K562 (cell line): ENCODE results near the gene VPS13D. TPM values are rescaled to one million over a fixed set of nuclear protein-coding genes. Genes with fewer than 3 reads are reported as not detected.

ENCODE experiments used
- BHLHE40 ChIP-seq: IDR thresholded peaks from 2 replicates; pipeline ENCODE4 v1.6.1; 2011; ENCODE audit warnings: low read length, improper control_type of control experiment
- BRD4 ChIP-seq: fragments of 200-600 bp; sonication (generic); IDR thresholded peaks from 2 replicates; pipeline ENCODE4 v1.6.1; 2017; ENCODE audit warnings: inconsistent platforms
- ELF4 ChIP-seq: fragments of 450-650 bp; formaldehyde crosslinking; IDR thresholded peaks from 2 replicates; pipeline ENCODE4 v1.4.0; 2022; ENCODE audit warnings: missing genetic modification characterization
- FOSL1 ChIP-seq: fragments of 200-800 bp; sonication (Bioruptor generic); conservative IDR thresholded peaks from 2 replicates; pipeline ENCODE4 v1.6.1; 2016; ENCODE audit warnings: missing genetic modification characterization, missing compliant biosample characterization
- FOXK2 ChIP-seq, 2 experiments: fragments of 450-650 bp; IDR thresholded peaks in 1 of 2; conservative IDR thresholded peaks in 1 of 2; 2 replicates each; pipeline ENCODE4 v1.6.1; 2016; ENCODE audit warnings: low read depth in 2 of 2, mild to moderate bottlenecking in 1 of 2
- HLTF ChIP-seq: fragments of 450-650 bp; IDR thresholded peaks from 2 replicates; pipeline ENCODE4 v1.6.1; 2016
- IRF9 ChIP-seq: fragments of 450-650 bp; IDR thresholded peaks from 2 replicates; pipeline ENCODE4 v1.6.1; 2016; ENCODE audit warnings: missing biosample characterization, missing genetic modification characterization
- KLF13 ChIP-seq: fragments of 450-650 bp; IDR thresholded peaks from 2 replicates; pipeline ENCODE4 v1.6.1; 2016; ENCODE audit warnings: missing genetic modification characterization, low read depth, mild to moderate bottlenecking, missing compliant biosample characterization, moderate library complexity, borderline replicate concordance
- MLLT1 ChIP-seq, 2 experiments: fragments of 450-650 bp; IDR thresholded peaks; 2 replicates each; pipeline ENCODE4 v1.6.1; 2016
- NR3C1 ChIP-seq: sonication (generic); formaldehyde crosslinking; IDR thresholded peaks from 2 replicates; pipeline ENCODE4 v1.8.1; 2022; ENCODE audit warnings: missing genetic modification reagents
- NRF1 ChIP-seq, 2 experiments: fragments of 450-650 bp; IDR thresholded peaks in 1 of 2; conservative IDR thresholded peaks in 1 of 2; 2 replicates each; pipeline ENCODE4 v1.6.1; 2014; ENCODE audit warnings: mild to moderate bottlenecking in 2 of 2
- PML ChIP-seq: IDR thresholded peaks from 2 replicates; pipeline ENCODE4 v1.6.1; 2012; ENCODE audit warnings: low read length, inconsistent platforms
- SMC3 ChIP-seq: conservative IDR thresholded peaks from 2 replicates; pipeline ENCODE4 v1.6.1; 2011; ENCODE audit warnings: low read depth, low read length, improper control_type of control experiment; ENCODE audit not compliant: insufficient read depth
- SOX6 ChIP-seq: fragments of 450-650 bp; IDR thresholded peaks from 2 replicates; pipeline ENCODE4 v1.6.1; 2014; ENCODE audit warnings: mild to moderate bottlenecking
- YY1 ChIP-seq, 3 experiments: IDR thresholded peaks; 2 replicates each; pipeline ENCODE4 v1.6.1; 2011; ENCODE audit warnings: low read length in 2 of 3, mild to moderate bottlenecking in 2 of 3, moderate library complexity in 2 of 3, borderline replicate concordance in 1 of 3, control low read depth in 1 of 3, low read depth in 1 of 3; ENCODE audit not compliant: insufficient read depth in 3 of 3, insufficient replicate concordance in 2 of 3, control insufficient read depth in 1 of 3, insufficient read length in 1 of 3; ENCODE audit errors: extremely low read depth in 1 of 3
- ZNF253 ChIP-seq: fragments of 250-450 bp; sonication (Bioruptor Pico); conservative IDR thresholded peaks from 2 replicates; pipeline ENCODE4 v1.6.1; 2021; ENCODE audit warnings: mild to moderate bottlenecking
- polyA plus RNA-seq, 8 experiments: library from polyadenylated mRNA; depleted of rRNA in 4 of 8; stranded (reverse) in 5 of 8; unstranded in 3 of 8; fragments of >200 nt; fragmentation: Nextera tagmentation in 2 of 8; fragmentation: Illumina TruSeq in 1 of 8; extraction: Ambion mirVana in 2 of 8; extraction: Trizol in 1 of 8; gene quantifications; 2 replicates each; pipeline versions ENCODE4 v1.2.1 to v1.2.3, GENCODE V29; 2011 to 2014; ENCODE audit warnings: inconsistent platforms in 1 of 8, missing spikeins in 1 of 8
- total RNA-seq, 7 experiments: library from RNA; depleted of rRNA in 6 of 7; stranded (reverse); fragments of >200 nt in 6 of 7; fragmentation: Illumina TruSeq in 2 of 7; extraction: Trizol in 2 of 7; gene quantifications; 2 replicates each; pipeline versions ENCODE4 v1.2.1 to v1.2.3, GENCODE V29; 2011 to 2021; ENCODE audit warnings: low replicate concordance in 1 of 7
- TF ChIP-seq, protein P1 (sequence below): fragments of 450-650 bp; IDR thresholded peaks from 2 replicates; pipeline ENCODE4 v1.6.1; 2016; ENCODE audit warnings: antibody characterized with exemption
- TF ChIP-seq, protein P2 (sequence below), 2 experiments: fragments of 450-650 bp in 1 of 2; sonication (generic) in 1 of 2; formaldehyde crosslinking in 1 of 2; IDR thresholded peaks in 1 of 2; conservative IDR thresholded peaks in 1 of 2; 2 replicates each; pipeline versions ENCODE4 v1.6.1 to v1.8.1; 2016 to 2023; ENCODE audit warnings: mild to moderate bottlenecking in 2 of 2, moderate library complexity in 2 of 2, inconsistent platforms in 1 of 2, missing genetic modification reagents in 1 of 2

The VPS13D gene
- total and polyA plus RNA-seq, 9 of the 15 experiments (the other 6 are each of a cell fraction or from before 2014, with no cell fraction given): 6.1 to 51.5 (median 38.5) TPM

GRCh38 chr1:12549460-12550349, 319.9 kb downstream of the VPS13D start (continued):
- 0 out of 2 replicates have a peak, but pooled peaks have one; percentile 35 for TF ChIP-seq IRF9 (tag)
- TF ChIP-seq, protein P1, sequence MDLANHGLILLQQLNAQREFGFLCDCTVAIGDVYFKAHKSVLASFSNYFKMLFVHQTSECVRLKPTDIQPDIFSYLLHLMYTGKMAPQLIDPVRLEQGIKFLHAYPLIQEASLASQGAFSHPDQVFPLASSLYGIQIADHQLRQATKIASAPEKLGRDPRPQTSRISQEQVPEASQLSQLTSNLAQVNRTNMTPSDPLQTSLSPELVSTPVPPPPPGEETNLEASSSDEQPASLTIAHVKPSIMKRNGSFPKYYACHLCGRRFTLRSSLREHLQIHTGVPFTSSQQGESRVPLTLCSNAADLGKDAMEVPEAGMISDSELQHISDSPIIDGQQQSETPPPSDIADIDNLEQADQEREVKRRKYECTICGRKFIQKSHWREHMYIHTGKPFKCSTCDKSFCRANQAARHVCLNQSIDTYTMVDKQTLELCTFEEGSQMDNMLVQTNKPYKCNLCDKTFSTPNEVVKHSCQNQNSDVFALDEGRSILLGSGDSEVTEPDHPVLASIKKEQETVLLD: peak; percentile 27
- 0 out of 2 replicates have a peak, but pooled peaks have one; percentile 19 for TF ChIP-seq HLTF
- peak in 1 of 3 experiments; percentile 19 for TF ChIP-seq YY1 (IDR thresholded peaks at IDR 0.05; ENCODE audit: borderline replicate concordance in 1 of 3, control insufficient read depth in 1 of 3, extremely low read depth in 1 of 3, insufficient read depth in 3 of 3, insufficient read length in 1 of 3, insufficient replicate concordance in 2 of 3, low read depth in 1 of 3, low read length in 2 of 3)
- peak; percentile 95 to 97 for TF ChIP-seq FOXK2 (conservative IDR thresholded peaks at IDR 0.05 in 1 of 2, IDR thresholded peaks at IDR 0.05 in 1 of 2; ENCODE audit: low read depth in 2 of 2)
- TF ChIP-seq BRD4: no peak
- TF ChIP-seq KLF13 (tag): peak; percentile 37; the same call in 1 of the 2 replicates
- 0 out of 2 replicates have a peak, but pooled peaks have one; percentile 13 for TF ChIP-seq SMC3
- TF ChIP-seq SOX6: peak; percentile 97
- peak; percentile 48 to 65; a peak in 2 of 4 replicates for TF ChIP-seq MLLT1 (IDR thresholded peaks at IDR 0.05)
- TF ChIP-seq FOSL1: peak; percentile 99
- TF ChIP-seq, protein P2, sequence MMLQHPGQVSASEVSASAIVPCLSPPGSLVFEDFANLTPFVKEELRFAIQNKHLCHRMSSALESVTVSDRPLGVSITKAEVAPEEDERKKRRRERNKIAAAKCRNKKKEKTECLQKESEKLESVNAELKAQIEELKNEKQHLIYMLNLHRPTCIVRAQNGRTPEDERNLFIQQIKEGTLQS (IDR thresholded peaks at IDR 0.05): peak; percentile 94
- TF ChIP-seq, protein P2 (CRISPR knock-in tag; conservative IDR thresholded peaks at IDR 0.05): peak; percentile 57; the same call in 1 of the 2 replicates
- TF ChIP-seq PML: peak; percentile 33; the same call in 1 of the 2 replicates
- no peak for TF ChIP-seq NR3C1 (CRISPR knock-in tag)
- TF ChIP-seq ELF4: no peak; the same call in 1 of the 2 replicates
- no peak for TF ChIP-seq ZNF253 (CRISPR knock-in tag)
- TF ChIP-seq NRF1 (conservative IDR thresholded peaks at IDR 0.05 in 1 of 2, IDR thresholded peaks at IDR 0.05 in 1 of 2): peak; percentile 55 to 57
- TF ChIP-seq BHLHE40: peak; percentile 93
